Osteocyte (in vitro differentiated cells): ENCODE measurements around the gene NTN3. TPM values are rescaled to one million over a fixed set of nuclear protein-coding genes. Genes with fewer than 3 reads are reported as not detected.

Source experiments
- DNase-seq: peaks from one replicate; pipeline ENCODE4 v3.0.0; 2021; ENCODE audit warnings: mixed read lengths; ENCODE audit not compliant: unreplicated experiment; ENCODE audit errors: extremely low spot score
- H3K27ac Mint-ChIP-seq: one replicate; pipeline ENCODE4 v1.8.0; 2021; ENCODE audit warnings: mild to moderate bottlenecking, mixed read lengths; ENCODE audit not compliant: unreplicated experiment
- H3K27me3 Mint-ChIP-seq: one replicate; pipeline ENCODE4 v1.8.0; 2021; ENCODE audit warnings: mixed read lengths; ENCODE audit not compliant: unreplicated experiment
- H3K36me3 Mint-ChIP-seq: one replicate; pipeline ENCODE4 v1.8.0; 2021; ENCODE audit warnings: mixed read lengths; ENCODE audit not compliant: unreplicated experiment
- H3K4me1 Mint-ChIP-seq: one replicate; pipeline ENCODE4 v1.8.0; 2021; ENCODE audit warnings: mixed read lengths; ENCODE audit not compliant: unreplicated experiment
- H3K4me3 Mint-ChIP-seq: one replicate; pipeline ENCODE4 v1.8.0; 2021; ENCODE audit warnings: mild to moderate bottlenecking, moderate library complexity, mixed read lengths; ENCODE audit not compliant: unreplicated experiment
- H3K9me3 Mint-ChIP-seq: one replicate; pipeline ENCODE4 v1.8.0; 2021; ENCODE audit warnings: mixed read lengths; ENCODE audit not compliant: unreplicated experiment
- CTCF ChIP-seq: fragments of 200-600 bp; sonication (generic); IDR thresholded peaks from 2 replicates; pipeline ENCODE4 v1.5.0; 2021; ENCODE audit warnings: antibody characterized with exemption, mild to moderate bottlenecking, moderate library complexity
- total RNA-seq: library from RNA; stranded (reverse); gene quantifications from 2 replicates; pipeline ENCODE4 v1.2.1, GENCODE V29; 2021

Gene NTN3
- total RNA-seq, 1 donor from 2014 or later: 1.4 TPM

- H3K36me3 Mint-ChIP-seq: no peaks in the 10 kb centered on the region
- H3K27ac Mint-ChIP-seq: no peak overlapping the region
- H3K27me3 Mint-ChIP-seq: no peaks in the 10 kb centered on the region
- H3K9me3 Mint-ChIP-seq: no peaks in the 10 kb centered on the region
- no peak for DNase-seq
- TF ChIP-seq CTCF: no peak
- H3K4me3 Mint-ChIP-seq: no peak overlapping the region
- H3K4me1 Mint-ChIP-seq: peaks cover 15% of the 10 kb centered on the region
Observed at GRCh38 chr16:2462031-2462866, 8.8 kb upstream of the NTN3 start.

DNA sequence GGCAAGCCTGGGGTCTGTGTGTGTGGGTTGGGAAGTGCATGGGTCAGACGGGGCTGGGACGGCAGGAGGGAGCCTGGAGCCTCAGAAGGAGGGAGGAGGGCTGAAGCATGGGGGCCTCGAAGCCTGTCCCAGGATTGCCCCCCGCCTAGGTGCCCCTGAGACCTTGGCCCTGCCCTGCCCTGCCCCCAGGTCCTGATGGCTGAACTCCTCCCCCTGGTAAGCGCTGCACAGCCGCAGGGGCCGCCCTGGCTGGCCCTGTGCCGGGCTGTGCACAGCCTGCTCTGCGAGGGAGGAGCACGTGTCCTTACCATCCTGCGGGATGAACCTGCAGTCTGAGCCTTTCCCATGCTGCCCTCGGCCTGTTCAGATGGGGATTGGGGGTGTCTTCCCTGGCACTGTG, 6.8 kb upstream of the NTN3 start:
- Mint-ChIP-seq H3K27ac (no peak overlapping the region), H3K36me3 (no peaks in the 10 kb centered on the region), H3K4me3 (no peak overlapping the region), H3K4me1 (peaks cover 17% of the 10 kb centered on the region), H3K27me3 (no peaks in the 10 kb centered on the region), H3K9me3 (no peaks in the 10 kb centered on the region)
- no peak for DNase-seq
- TF ChIP-seq CTCF: no peak

- H3K27ac Mint-ChIP-seq: no peak overlapping the region
- no peaks in the 10 kb centered on the region for H3K27me3 Mint-ChIP-seq
- DNase-seq: no peak
- no peaks in the 10 kb centered on the region for H3K36me3 Mint-ChIP-seq
- TF ChIP-seq CTCF: peak; percentile 36
- no peak overlapping the region for H3K4me3 Mint-ChIP-seq
- H3K4me1 Mint-ChIP-seq: peaks cover 24% of the 10 kb centered on the region
- no peaks in the 10 kb centered on the region for H3K9me3 Mint-ChIP-seq
Observed at GRCh38 chr16:2465653-2466415, 5.3 kb upstream of the NTN3 start.

DNA sequence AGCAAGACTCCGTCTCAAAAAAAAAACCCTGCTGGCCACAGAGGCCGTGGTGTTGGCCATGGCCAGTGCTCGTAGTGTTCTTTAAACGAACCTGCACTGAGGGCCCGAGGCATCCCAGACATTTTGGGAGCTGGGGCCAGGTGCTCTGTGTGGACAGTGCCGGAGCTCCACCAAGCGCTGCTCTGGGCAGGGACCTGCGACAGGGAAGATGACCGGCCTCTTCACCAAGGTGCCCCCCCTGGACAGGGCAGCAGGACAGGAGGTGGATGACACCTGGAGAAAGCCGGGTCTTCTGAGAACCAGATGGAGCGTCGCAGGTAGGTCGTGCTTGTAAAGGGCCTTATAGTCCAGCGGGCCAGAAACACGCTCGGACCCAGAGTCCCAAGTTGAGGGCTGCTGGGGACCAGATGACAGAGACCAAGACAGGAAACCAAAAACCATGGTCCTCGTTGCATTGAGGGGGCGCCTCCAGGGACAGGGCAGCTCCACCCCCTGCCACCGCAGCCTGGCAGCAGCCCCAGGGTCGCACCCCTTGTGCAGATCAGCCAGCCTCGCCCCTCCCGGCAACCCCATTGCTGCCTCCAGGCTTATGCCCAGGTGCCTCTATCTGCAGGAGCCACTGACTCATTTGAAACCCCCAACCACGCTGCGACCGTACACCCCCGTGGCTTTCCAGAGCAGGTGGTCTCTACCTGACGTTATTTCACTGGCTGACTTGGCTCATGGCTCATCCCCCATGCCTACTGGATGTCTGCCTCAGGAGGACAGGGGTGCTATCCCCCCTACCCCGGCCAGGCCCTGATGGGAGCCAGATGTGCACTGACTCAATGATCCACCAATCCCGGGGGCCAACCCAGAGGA, 4.2 kb upstream of the NTN3 start:
- Mint-ChIP-seq H3K4me1 (peaks cover 26% of the 10 kb centered on the region), H3K36me3 (no peaks in the 10 kb centered on the region), H3K27me3 (no peaks in the 10 kb centered on the region), H3K4me3 (peak overlapping the region; percentile 22), H3K9me3 (no peaks in the 10 kb centered on the region), H3K27ac (no peak overlapping the region)
- DNase-seq: no peak
- no peak for TF ChIP-seq CTCF
